Neuronal stem cell (in vitro differentiated cells): ENCODE measurements around the gene MON2.
A peak's percentile ranks its signal among the peaks of the same experiment; 100 is the strongest.
"Not testable (repeated sequence)": the region's sequence is repeated elsewhere in the genome, so short reads cannot be mapped to it uniquely, and the experiment has no call there.

Experiments
- DNase-seq: peaks from one replicate; pipeline ENCODE4 v3.0.0-alpha.2; 2013; ENCODE audit warnings: low spot score
- H2AFZ ChIP-seq: one replicate; pipeline ENCODE4 v1.6.1; 2013; ENCODE audit warnings: mild to moderate bottlenecking, low read length, inconsistent platforms
- H2AK5ac ChIP-seq: 2 replicates; pipeline ENCODE4 v1.6.1; 2013; ENCODE audit warnings: low read depth, mild to moderate bottlenecking, inconsistent platforms, low read length, moderate library complexity, mixed read lengths
- H2BK120ac ChIP-seq: 2 replicates; pipeline ENCODE4 v1.6.1; 2013; ENCODE audit warnings: low read depth, mild to moderate bottlenecking, inconsistent platforms, low read length, moderate library complexity, mixed read lengths
- H2BK12ac ChIP-seq: one replicate; pipeline ENCODE4 v1.6.1; 2013; ENCODE audit warnings: low read length, inconsistent platforms
- H2BK15ac ChIP-seq: 2 replicates; pipeline ENCODE4 v1.6.1; 2013; ENCODE audit warnings: mild to moderate bottlenecking, low read length, inconsistent platforms, mixed read lengths
- H2BK5ac ChIP-seq: one replicate; pipeline ENCODE4 v1.6.1; 2013; ENCODE audit warnings: inconsistent platforms, mild to moderate bottlenecking, low read length, moderate library complexity
- H3K14ac ChIP-seq: one replicate; pipeline ENCODE4 v1.6.1; 2013; ENCODE audit warnings: low read length, inconsistent platforms
- H3K18ac ChIP-seq: 2 replicates; pipeline ENCODE4 v1.6.1; 2013; ENCODE audit warnings: low read length, inconsistent platforms
- H3K23ac ChIP-seq: 2 replicates; pipeline ENCODE4 v1.6.1; 2013; ENCODE audit warnings: low read depth, mild to moderate bottlenecking, mixed read lengths, low read length, inconsistent platforms; ENCODE audit not compliant: poor library complexity
- H3K27ac ChIP-seq: replicated peaks from 3 replicates; pipeline ENCODE4 v1.5.1; 2013; ENCODE audit warnings: low read length, inconsistent platforms
- H3K27me3 ChIP-seq, 3 experiments: 2 replicates each; pipeline ENCODE4 v1.6.1; 2013; ENCODE audit warnings: low read length in 3 of 3, mild to moderate bottlenecking in 2 of 3, inconsistent platforms in 1 of 3, low read depth in 1 of 3, mixed read lengths in 1 of 3, moderate library complexity in 1 of 3; ENCODE audit not compliant: control insufficient read depth in 3 of 3, insufficient read depth in 3 of 3
- H3K36me3 ChIP-seq, 2 donors: replicated peaks in 1 of 2; 2 replicates each; pipeline ENCODE4 v1.6.1; 2013; ENCODE audit warnings: low read length in 2 of 2; ENCODE audit not compliant: control insufficient read depth in 2 of 2, insufficient read depth in 2 of 2
- H3K4ac ChIP-seq: 2 replicates; pipeline ENCODE4 v1.6.1; 2013; ENCODE audit warnings: inconsistent platforms, mild to moderate bottlenecking, low read length, moderate library complexity
- H3K4me1 ChIP-seq, 2 donors: 1 replicate in 1 of 2; 2 replicates in 1 of 2; pipeline ENCODE4 v1.6.1; 2013; ENCODE audit warnings: low read length in 2 of 2, low read depth in 1 of 2; ENCODE audit not compliant: control insufficient read depth in 2 of 2, insufficient read depth in 1 of 2
- H3K4me2 ChIP-seq: one replicate; pipeline ENCODE4 v1.6.1; 2013; ENCODE audit warnings: mild to moderate bottlenecking, low read length, inconsistent platforms; ENCODE audit not compliant: insufficient read depth, poor library complexity, severe bottlenecking
- H3K4me3 ChIP-seq, 2 donors: 2 replicates each; pipeline ENCODE4 v1.5.1; 2013; ENCODE audit warnings: low read length in 2 of 2, mild to moderate bottlenecking in 2 of 2, inconsistent platforms in 1 of 2, moderate library complexity in 1 of 2
- H3K79me1 ChIP-seq: one replicate; pipeline ENCODE4 v1.6.1; 2013; ENCODE audit warnings: low read depth, mild to moderate bottlenecking, inconsistent platforms, low read length, moderate library complexity
- H3K9ac ChIP-seq: one replicate; pipeline ENCODE4 v1.6.1; 2013; ENCODE audit warnings: mild to moderate bottlenecking, low read depth, low read length, inconsistent platforms; ENCODE audit not compliant: poor library complexity
- H3K9me3 ChIP-seq, 2 donors: replicated peaks in 1 of 2; 2 replicates each; pipeline versions ENCODE3 to v1.6.1; 2013; ENCODE audit warnings: low read length in 2 of 2, mild to moderate bottlenecking in 2 of 2, inconsistent platforms in 1 of 2, low read depth in 1 of 2, mixed read lengths in 1 of 2, moderate library complexity in 1 of 2; ENCODE audit not compliant: control insufficient read depth in 2 of 2, insufficient read depth in 1 of 2
- H4K8ac ChIP-seq: one replicate; pipeline ENCODE4 v1.6.1; 2013; ENCODE audit warnings: low read depth, mild to moderate bottlenecking, inconsistent platforms, low read length, moderate library complexity
- H4K91ac ChIP-seq: one replicate; pipeline ENCODE4 v1.6.1; 2013; ENCODE audit warnings: low read length, low read depth, mild to moderate bottlenecking, inconsistent platforms; ENCODE audit not compliant: poor library complexity
- WGBS, 2 donors: extraction: QIAGEN DNeasy Blood & Tissue Kit; methylation state at CpG; one replicate each; pipeline ENCODE4 v1.1.7; 2013; ENCODE audit warnings: missing lambda C conversion rate in 2 of 2, mixed read lengths in 1 of 2; ENCODE audit not compliant: insufficient read length in 2 of 2, insufficient replicate concordance in 1 of 2; ENCODE audit errors: extremely low coverage in 2 of 2; 5-methylcytosine and 5-hydroxymethylcytosine counted together

MON2 gene

DNA sequence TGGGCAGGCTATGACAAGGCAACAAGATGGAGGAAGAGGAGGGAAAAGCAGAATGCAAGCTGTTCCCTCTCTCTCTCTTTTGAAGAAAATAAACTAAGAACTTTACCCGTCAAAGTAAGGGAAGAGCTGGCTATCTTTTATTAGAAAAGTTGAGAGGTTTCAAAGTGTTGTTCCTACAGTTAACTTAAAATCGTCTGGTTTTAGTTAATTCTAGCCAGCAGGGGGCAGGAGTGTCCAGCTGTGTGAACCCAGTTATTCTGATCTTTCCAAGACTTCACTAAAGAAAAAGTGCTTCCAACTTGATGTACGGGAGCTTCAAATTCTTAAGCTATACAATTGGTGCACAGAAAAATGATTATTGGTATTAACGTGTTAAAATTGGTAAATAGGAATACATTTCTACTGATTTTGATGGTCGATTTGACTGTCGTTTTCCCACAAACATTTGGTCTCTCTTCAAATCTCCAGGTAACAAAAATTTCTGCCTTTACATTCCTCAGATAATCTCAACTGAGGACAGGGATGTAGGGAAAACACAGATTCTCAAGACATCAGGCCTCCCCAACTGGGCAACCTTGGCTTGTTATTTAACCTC is 28.4 kb upstream of the MON2 start:
- H3K14ac ChIP-seq = no peak overlapping the region
- no peak overlapping the region for H4K91ac ChIP-seq
- no peak overlapping the region for H3K23ac ChIP-seq
- no peak overlapping the region for H3K27ac ChIP-seq
- H3K18ac ChIP-seq = no peak overlapping the region
- no CpG with 5 or more reads among the region's 6 CpGs for WGBS, 2 donors
- H3K4me2 ChIP-seq = no peak overlapping the region
- no peak overlapping the region for H3K4ac ChIP-seq
- no peak overlapping the region for H2BK5ac ChIP-seq
- DNase-seq = peak; percentile 62
- H3K9ac ChIP-seq = no peak overlapping the region
- H3K36me3 ChIP-seq = no peaks in the 10 kb centered on the region
- H2BK120ac ChIP-seq = no peak overlapping the region
- H2AK5ac ChIP-seq = no peak overlapping the region
- H3K27me3 ChIP-seq = peaks cover 0 to 11% (median 9%) of the 10 kb centered on the region in 3 experiments
- peaks cover 5 to 6% of the 10 kb centered on the region in 2 donors for H3K4me1 ChIP-seq
- no peak overlapping the region for H2BK12ac ChIP-seq
- H4K8ac ChIP-seq = no peak overlapping the region
- H2BK15ac ChIP-seq = no peak overlapping the region
- H3K9me3 ChIP-seq = peaks cover 2 to 7% of the 10 kb centered on the region in 2 donors
- H3K79me1 ChIP-seq = no peaks in the 10 kb centered on the region
- peak overlapping the region; percentile 10 for H2AFZ ChIP-seq
- H3K4me3 ChIP-seq = no peak overlapping the region

DNA sequence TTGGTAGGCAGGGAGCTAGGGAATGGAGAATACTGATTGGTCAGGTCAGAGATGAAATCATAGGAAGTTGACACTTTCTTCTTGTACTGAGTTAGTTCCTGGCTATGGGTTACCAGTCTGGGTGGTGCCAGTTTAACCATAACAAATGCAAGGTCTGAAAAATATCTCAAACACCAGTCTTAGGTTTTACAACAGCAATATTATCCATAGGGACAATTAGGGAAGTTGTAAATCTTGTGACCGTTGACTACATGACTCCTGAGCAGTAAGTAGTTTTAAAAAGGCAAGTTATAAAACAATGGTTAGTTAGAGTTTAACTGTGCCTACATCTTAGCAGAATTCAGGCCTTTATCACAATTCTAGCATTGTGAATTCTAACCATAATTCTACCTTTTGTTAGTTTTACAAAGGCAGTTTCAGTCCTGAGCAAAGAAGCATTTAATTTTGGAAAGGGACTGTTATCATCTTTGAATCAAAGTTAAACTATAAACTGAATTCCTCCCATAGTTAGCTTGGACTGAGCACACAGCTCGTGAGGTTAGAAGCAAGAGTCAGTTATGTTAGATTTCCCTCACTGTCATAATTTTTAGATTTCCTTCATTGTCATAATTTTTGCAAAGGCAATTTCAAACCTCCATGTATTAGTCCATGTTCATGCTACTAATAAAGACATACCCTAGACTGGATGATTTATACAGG is 19.7 kb upstream of the MON2 start:
- Histone ChIP-seq H2AK5ac (no peak overlapping the region), H3K4me2 (no peak overlapping the region), H2BK15ac (no peak overlapping the region), H3K9me3 (no peaks in the 10 kb centered on the region), H3K4me1 (no peaks in the 10 kb centered on the region), H2BK12ac (no peak overlapping the region), H3K23ac (no peak overlapping the region), H4K91ac (no peak overlapping the region), H4K8ac (no peak overlapping the region), H3K9ac (no peak overlapping the region), H3K36me3 (no peaks in the 10 kb centered on the region), H3K4ac (no peak overlapping the region), H2BK5ac (no peak overlapping the region), H3K27me3 (peaks cover 0 to 8% (median 0%) of the 10 kb centered on the region in 3 experiments), H3K14ac (no peak overlapping the region), H3K18ac (no peak overlapping the region), H2BK120ac (no peak overlapping the region), H3K27ac (no peak overlapping the region), H3K4me3 (no peak overlapping the region), H3K79me1 (no peaks in the 10 kb centered on the region), H2AFZ (no peak overlapping the region)
- no peak for DNase-seq
- no CpG with 5 or more reads among the region's 2 CpGs for WGBS, 2 donors

DNA sequence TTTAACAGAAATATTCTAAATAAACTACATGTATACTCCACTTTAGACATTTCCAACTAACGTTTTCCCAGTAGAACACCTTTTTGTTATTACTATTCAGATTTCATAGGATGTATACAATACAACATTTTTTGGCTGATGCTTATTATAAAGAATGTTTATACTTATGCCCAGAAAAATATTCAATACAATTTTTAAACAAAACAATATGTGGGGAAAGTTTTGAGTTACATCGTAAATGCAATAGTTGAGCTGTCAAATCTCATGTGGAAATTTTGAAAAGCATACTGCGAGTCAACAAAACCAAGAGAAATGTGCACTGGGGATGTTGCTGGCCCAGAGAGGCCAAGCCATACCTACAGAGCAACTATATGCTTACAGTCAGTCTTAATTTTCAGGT is 18.2 kb upstream of the MON2 start:
- Histone ChIP-seq H2BK15ac (no peak overlapping the region), H3K18ac (no peak overlapping the region), H3K4me2 (no peak overlapping the region), H3K4me3 (no peak overlapping the region), H3K23ac (no peak overlapping the region), H2AFZ (no peak overlapping the region), H3K9me3 (no peaks in the 10 kb centered on the region), H3K4ac (no peak overlapping the region), H3K27me3 (peaks cover 0 to 12% (median 0%) of the 10 kb centered on the region in 3 experiments), H2BK120ac (no peak overlapping the region), H2BK5ac (no peak overlapping the region), H3K4me1 (no peaks in the 10 kb centered on the region), H2AK5ac (no peak overlapping the region), H4K91ac (no peak overlapping the region), H4K8ac (no peak overlapping the region), H2BK12ac (no peak overlapping the region), H3K9ac (no peak overlapping the region), H3K27ac (no peak overlapping the region), H3K79me1 (no peaks in the 10 kb centered on the region), H3K14ac (no peak overlapping the region), H3K36me3 (no peaks in the 10 kb centered on the region)
- no CpG with 5 or more reads among the region's 3 CpGs for WGBS, 2 donors
- no peak for DNase-seq

DNA sequence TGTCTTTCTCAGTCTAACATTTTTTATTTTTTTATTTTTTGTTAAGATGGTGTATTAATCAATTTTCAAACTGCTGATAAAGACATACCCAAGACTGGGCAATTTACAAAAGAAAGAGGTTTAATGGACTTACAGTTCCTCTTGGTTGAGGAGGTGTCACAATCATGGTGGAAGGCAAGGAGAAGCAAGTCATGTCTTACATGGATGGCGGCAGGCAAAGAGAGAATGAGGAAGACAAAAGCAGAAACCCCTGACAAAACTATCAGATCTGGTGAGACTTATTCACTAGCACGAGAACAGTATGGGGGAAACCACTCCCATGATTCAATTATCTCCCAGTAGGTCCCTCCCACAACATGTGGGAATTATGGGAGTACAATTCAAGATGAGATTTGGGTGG is 11.2 kb upstream of the MON2 start:
- not testable (repeated sequence) for DNase-seq

More for the DNA sequence above, 11.2 kb upstream of the MON2 start:
- H3K4me3 ChIP-seq, H3K36me3 ChIP-seq, H3K4me1 ChIP-seq, H3K79me1 ChIP-seq, H3K9ac ChIP-seq, H3K9me3 ChIP-seq, H3K4ac ChIP-seq, H2AK5ac ChIP-seq, H3K23ac ChIP-seq, H2BK15ac ChIP-seq, H3K14ac ChIP-seq, H2BK5ac ChIP-seq, H2AFZ ChIP-seq, H3K4me2 ChIP-seq, H2BK120ac ChIP-seq, H3K27ac ChIP-seq, H4K91ac ChIP-seq, H3K18ac ChIP-seq, H2BK12ac ChIP-seq, H4K8ac ChIP-seq: not testable (repeated sequence)
- WGBS, 2 donors = no CpG with 5 or more reads among the region's 2 CpGs
- H3K27me3 ChIP-seq = peaks cover 0 to 12% (median 0%) of the 10 kb centered on the region in 3 experiments
